ENCODE data around the gene VSTM2B. TPM values are rescaled to one million over a fixed set of nuclear protein-coding genes. Genes with fewer than 3 reads are reported as not detected.

Gene VSTM2B
- total RNA-seq, 1 donor from 2014 or later: not detected

Other genes starting within 250 kb of the VSTM2B start
- gene POP4, start 80.3 kb downstream of the VSTM2B start, total RNA-seq: 22.4 TPM
- gene PLEKHF1, start 139.5 kb downstream of the VSTM2B start, total RNA-seq: 16.7 TPM
- 17.2 TPM for gene C19orf12, start 189.3 kb downstream of the VSTM2B start, total RNA-seq